HG03025 (cell line): ENCODE measurements around the gene TMEM95.

ENCODE experiments used
- ATAC-seq: cut with Tn5 transposase; IDR thresholded peaks from one replicate; pipeline ENCODE4 v1.9.1; 2021; ENCODE audit warnings: mild to moderate bottlenecking, moderate library complexity; ENCODE audit not compliant: unreplicated experiment, low FRiP score

Gene TMEM95

GRCh38 chr17:7355053-7355452 lies at the start of gene TMEM95:
TSS of gene TMEM95 (plus strand) at chr17:7355156. CDS start at chr17:7355205, 49 bp downstream.
- no peak for ATAC-seq

GRCh38 chr17:7306911-7307685 lies 47.9 kb upstream of the TMEM95 start, which contains the start of gene EIF5A:
TSS of gene EIF5A (plus strand) at chr17:7307628. CDS start at chr17:7309636, 2,008 bp downstream.
- peak; percentile 58 for ATAC-seq

- ATAC-seq, result peak; percentile 4
Measured at GRCh38 chr17:7307686-7308624, 47.0 kb upstream of the TMEM95 start.

- ATAC-seq, result peak; percentile 20
Measured at GRCh38 chr17:7308625-7309433, 46.1 kb upstream of the TMEM95 start.

GRCh38 chr17:7309628-7310027 lies 45.3 kb upstream of the TMEM95 start:
- ATAC-seq, result no peak

- ATAC-seq, result no peak
Measured at GRCh38 chr17:7311110-7311705, 43.7 kb upstream of the TMEM95 start.

- ATAC-seq, result no peak
Measured at GRCh38 chr17:7312432-7313087, 42.4 kb upstream of the TMEM95 start.

GRCh38 chr17:7313088-7313889 lies 41.7 kb upstream of the TMEM95 start:
- ATAC-seq, result no peak

GRCh38 chr17:7313890-7314718 lies 40.9 kb upstream of the TMEM95 start:
- ATAC-seq, result no peak

GRCh38 chr17:7314719-7315569 lies 40.0 kb upstream of the TMEM95 start, which contains the start of gene GPS2:
TSS of gene GPS2 (minus strand) at chr17:7315360. CDS start at chr17:7315052, 308 bp downstream.
- ATAC-seq, result peak; percentile 47

- peak; percentile 12 for ATAC-seq
Measured at GRCh38 chr17:7315570-7316235, 39.3 kb upstream of the TMEM95 start.

GRCh38 chr17:7317161-7317803 lies 37.7 kb upstream of the TMEM95 start:
- no peak for ATAC-seq

GRCh38 chr17:7318121-7318860 lies 36.7 kb upstream of the TMEM95 start:
- no peak for ATAC-seq

GRCh38 chr17:7321466-7321865 lies 33.5 kb upstream of the TMEM95 start:
- no peak for ATAC-seq

GRCh38 chr17:7322520-7323194 lies 32.3 kb upstream of the TMEM95 start:
- no peak for ATAC-seq
